ENCODE results near the gene TSPAN6. TPM values are rescaled to one million over a fixed set of nuclear protein-coding genes. Genes with fewer than 3 reads are reported as not detected.

TSPAN6 gene
- total and polyA plus RNA-seq, 7 donors = 7.5 to 57.1 (median 16.3) TPM

DNA sequence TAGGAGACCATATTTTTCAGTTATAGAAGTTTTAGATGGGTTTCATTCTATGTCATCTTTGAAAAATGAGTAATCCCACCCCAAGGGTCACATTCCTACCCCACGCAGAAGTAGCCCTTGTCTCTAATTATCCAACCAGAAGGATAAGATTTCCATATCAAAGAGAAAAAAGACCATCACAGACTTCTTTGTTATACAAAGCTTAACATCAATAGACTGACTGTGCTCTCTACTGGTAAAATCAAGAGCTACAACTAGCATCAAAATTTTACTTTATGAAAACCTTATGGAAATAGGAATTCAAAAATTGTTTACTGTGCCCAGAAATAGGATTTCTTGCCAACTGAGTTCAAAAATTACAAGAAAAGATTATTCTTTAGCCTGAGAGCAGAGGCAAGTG lies 27.0 kb downstream of the TSPAN6 start:
- WGBS, 2 donors = 3 to 5% methylated on average over 1 of the region's 1 CpG
- H3K4me3 ChIP-seq = no peak overlapping the region
- intact Hi-C loops (cut with DNase I) = no loop called here
- H3K27ac ChIP-seq = no peak overlapping the region
- H3K4me1 ChIP-seq = no peaks in the 10 kb centered on the region
- DNase-seq = no peak
- no peaks in the 10 kb centered on the region for H3K27me3 ChIP-seq
- no peak for TF ChIP-seq EP300 (IDR thresholded peaks at IDR 0.05)
- TF ChIP-seq POLR2AphosphoS5 (IDR thresholded peaks at IDR 0.05) = no peak
- no peaks in the 10 kb centered on the region for H3K9me3 ChIP-seq
- no peaks in the 10 kb centered on the region for H3K36me3 ChIP-seq

DNA sequence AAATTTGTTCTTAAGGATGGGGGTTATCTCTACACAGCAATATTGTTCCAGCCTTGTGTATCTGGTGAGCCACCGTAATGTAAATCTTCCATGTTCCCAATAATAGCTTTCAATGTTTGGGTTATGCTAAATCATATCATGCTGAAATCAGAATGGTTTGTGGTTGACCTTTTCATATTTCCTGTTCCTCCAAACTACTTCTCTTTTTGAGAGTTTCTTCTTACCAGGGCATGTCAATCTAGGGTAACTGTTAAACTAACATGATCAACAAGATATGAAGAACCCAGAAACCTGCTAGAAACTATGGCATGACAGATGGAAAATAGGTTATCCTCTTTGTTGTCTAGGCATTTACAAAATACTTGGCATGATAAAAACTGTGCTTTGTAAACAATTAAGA lies 29.9 kb downstream of the TSPAN6 start:
- DNase-seq = no peak
- H3K27ac ChIP-seq = no peak overlapping the region
- no peaks in the 10 kb centered on the region for H3K27me3 ChIP-seq
- no peaks in the 10 kb centered on the region for H3K9me3 ChIP-seq
- H3K36me3 ChIP-seq = no peaks in the 10 kb centered on the region
- 33 to 68% methylated on average over 1 of the region's 1 CpG for WGBS, 2 donors
- intact Hi-C loops (cut with DNase I) = no loop called here
- TF ChIP-seq EP300 (IDR thresholded peaks at IDR 0.05) = no peak
- no peak for TF ChIP-seq CTCF (IDR thresholded peaks at IDR 0.05)
- TF ChIP-seq POLR2AphosphoS5 (IDR thresholded peaks at IDR 0.05) = no peak
- TF ChIP-seq POLR2A (IDR thresholded peaks at IDR 0.05) = no peak
- no peaks in the 10 kb centered on the region for H3K4me1 ChIP-seq
- H3K4me3 ChIP-seq = no peak overlapping the region

DNA sequence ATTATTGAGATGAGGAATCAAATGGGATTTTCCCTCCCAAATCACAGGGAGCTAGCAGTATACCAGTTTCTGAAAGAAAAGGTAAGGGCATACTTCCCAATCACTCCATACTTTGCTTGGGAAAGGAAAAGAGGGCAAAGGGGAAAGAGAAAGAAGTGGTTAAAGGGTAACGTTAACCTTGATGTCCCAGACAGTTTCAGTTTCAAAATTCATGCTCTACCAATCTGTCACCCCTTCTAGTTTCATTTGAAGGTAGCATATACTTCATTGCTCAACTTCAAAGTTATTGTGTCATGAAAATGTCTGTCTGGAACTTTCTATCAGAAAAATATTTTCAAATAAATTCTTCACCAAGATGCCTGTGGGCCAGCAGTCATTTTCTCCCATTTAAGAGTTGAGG lies 35.8 kb downstream of the TSPAN6 start:
- H3K27me3 ChIP-seq = no peaks in the 10 kb centered on the region
- no peaks in the 10 kb centered on the region for H3K36me3 ChIP-seq
- DNase-seq = no peak
- no peak overlapping the region for H3K27ac ChIP-seq
- peaks cover 0 to 13% (median 0%) of the 10 kb centered on the region in 4 donors for H3K4me1 ChIP-seq
- H3K4me3 ChIP-seq = no peak overlapping the region
- H3K9me3 ChIP-seq = no peaks in the 10 kb centered on the region
- WGBS, 2 donors = 5 to 6% methylated on average over 1 of the region's 1 CpG
- TF ChIP-seq CTCF (IDR thresholded peaks at IDR 0.05) (no peak), EP300 (IDR thresholded peaks at IDR 0.05) (no peak)
- intact Hi-C loops (cut with DNase I) = no loop called here

- H3K4me1 ChIP-seq = peaks cover 0 to 13% (median 0%) of the 10 kb centered on the region in 4 donors
- H3K9me3 ChIP-seq = no peaks in the 10 kb centered on the region
- H3K36me3 ChIP-seq = no peaks in the 10 kb centered on the region
- no peak for DNase-seq
- TF ChIP-seq POLR2A (IDR thresholded peaks at IDR 0.05) = no peak
- TF ChIP-seq POLR2AphosphoS5 (IDR thresholded peaks at IDR 0.05) = no peak
- no peak for TF ChIP-seq CTCF (IDR thresholded peaks at IDR 0.05)
- TF ChIP-seq EP300 (IDR thresholded peaks at IDR 0.05) = no peak
- no peak overlapping the region for H3K4me3 ChIP-seq
- no peaks in the 10 kb centered on the region for H3K27me3 ChIP-seq
- intact Hi-C loops (cut with DNase I) = no loop called here
- no peak overlapping the region for H3K27ac ChIP-seq
Measured at GRCh38 chrX:100600340-100600739, 36.3 kb downstream of the TSPAN6 start.

GRCh38 chrX:100599456-100599855 lies 37.1 kb downstream of the TSPAN6 start:
- Histone ChIP-seq H3K27ac (no peak overlapping the region), H3K36me3 (no peaks in the 10 kb centered on the region), H3K9me3 (no peaks in the 10 kb centered on the region), H3K27me3 (no peaks in the 10 kb centered on the region), H3K4me1 (peaks cover 0 to 13% (median 0%) of the 10 kb centered on the region in 4 donors), H3K4me3 (no peak overlapping the region)
- DNase-seq = no peak
- 91% methylated on average over 9 of the region's 9 CpGs for WGBS, 2 donors
- intact Hi-C loops (cut with DNase I) = no loop called here
- no peak for TF ChIP-seq POLR2A (IDR thresholded peaks at IDR 0.05)
- no peak for TF ChIP-seq POLR2AphosphoS5 (IDR thresholded peaks at IDR 0.05)
- TF ChIP-seq CTCF (IDR thresholded peaks at IDR 0.05) = no peak
- no peak for TF ChIP-seq EP300 (IDR thresholded peaks at IDR 0.05)

Data from sigmoid colon (tissue), 7 donors.